ENCODE data around the gene TH.

- TF ChIP-seq FOXM1 (IDR thresholded peaks at IDR 0.05; ENCODE audit: borderline replicate concordance) (no peak), TARDBP (IDR thresholded peaks at IDR 0.05) (no peak), FOXK2 (IDR thresholded peaks at IDR 0.05) (no peak), LEF1 (IDR thresholded peaks at IDR 0.05; ENCODE audit: borderline replicate concordance) (no peak), ELF4 (IDR thresholded peaks at IDR 0.05) (no peak), BHLHE40 (IDR thresholded peaks at IDR 0.05; ENCODE audit: borderline replicate concordance) (no peak), HDGF (IDR thresholded peaks at IDR 0.05; ENCODE audit: borderline replicate concordance) (no peak), SUZ12 (IDR thresholded peaks at IDR 0.05) (no peak), CTBP1 (IDR thresholded peaks at IDR 0.05; ENCODE audit: borderline replicate concordance) (no peak), ARNT (IDR thresholded peaks at IDR 0.05) (no peak), ZNF384 (IDR thresholded peaks at IDR 0.05) (no peak), SP1 (IDR thresholded peaks at IDR 0.05) (no peak)
These were observed 38.3 kb upstream of the TH start for GRCh38 chr11:2209900-2210321.

All from HEK293T (cell line).